Measurements from ENCODE around the gene WNK2. TPM values are rescaled to one million over a fixed set of nuclear protein-coding genes. Genes with fewer than 3 reads are reported as not detected.

Gene WNK2
- total RNA-seq, 2 donors from 2014 or later, result 0.70 to 1.1 TPM

- Mint-ChIP-seq H3K36me3 (ENCODE audit: insufficient read depth in 2 of 2) (no peaks in the 10 kb centered on the region), H3K4me3 (no peak overlapping the region), H3K27me3 (ENCODE audit: low read depth) (no peaks in the 10 kb centered on the region), H3K9me3 (peaks cover 5 to 6% of the 10 kb centered on the region in 2 donors), H3K4me1 (ENCODE audit: low read depth) (peaks cover 5% of the 10 kb centered on the region), H3K27ac (no peak overlapping the region)
- no peak for DNase-seq
- peak in 1 of 2 donors; percentile 11 for ATAC-seq (replicated peaks in 1 of 2)
Observed at GRCh38 chr9:93204470-93205043, 20.6 kb downstream of the WNK2 start.

- ATAC-seq (replicated peaks in 1 of 2) (peak in 1 of 2 donors; percentile 59), DNase-seq (no peak)
- Mint-ChIP-seq H3K4me3 (no peak overlapping the region), H3K27ac (no peak overlapping the region), H3K27me3 (ENCODE audit: low read depth) (no peaks in the 10 kb centered on the region), H3K9me3 (peaks cover 5 to 6% of the 10 kb centered on the region in 2 donors), H3K4me1 (ENCODE audit: low read depth) (peaks cover 5% of the 10 kb centered on the region), H3K36me3 (ENCODE audit: insufficient read depth in 2 of 2) (no peaks in the 10 kb centered on the region)
Observed at GRCh38 chr9:93205045-93205768, 21.3 kb downstream of the WNK2 start.

GRCh38 chr9:93205896-93206575 is 22.1 kb downstream of the WNK2 start:
- ATAC-seq (replicated peaks in 1 of 2), result no peak
- Mint-ChIP-seq H3K9me3 (peaks cover 5 to 6% of the 10 kb centered on the region in 2 donors), H3K36me3 (ENCODE audit: insufficient read depth in 2 of 2) (no peaks in the 10 kb centered on the region), H3K27ac (no peak overlapping the region), H3K4me3 (no peak overlapping the region), H3K27me3 (ENCODE audit: low read depth) (no peaks in the 10 kb centered on the region), H3K4me1 (ENCODE audit: low read depth) (peaks cover 5% of the 10 kb centered on the region)
- no peak for DNase-seq

GRCh38 chr9:93206576-93207155 is 22.7 kb downstream of the WNK2 start:
- Mint-ChIP-seq H3K27me3 (ENCODE audit: low read depth) (no peaks in the 10 kb centered on the region), H3K27ac (no peak overlapping the region), H3K36me3 (ENCODE audit: insufficient read depth in 2 of 2) (no peaks in the 10 kb centered on the region), H3K4me1 (ENCODE audit: low read depth) (peaks cover 5% of the 10 kb centered on the region), H3K4me3 (no peak overlapping the region), H3K9me3 (peaks cover 5 to 6% of the 10 kb centered on the region in 2 donors)
- no peak for ATAC-seq (replicated peaks in 1 of 2)
- no peak for DNase-seq

GRCh38 chr9:93207326-93207814 is 23.4 kb downstream of the WNK2 start:
- ATAC-seq (replicated peaks in 1 of 2), result no peak
- Mint-ChIP-seq H3K4me3 (no peak overlapping the region), H3K4me1 (ENCODE audit: low read depth) (peaks cover 5% of the 10 kb centered on the region), H3K36me3 (ENCODE audit: insufficient read depth in 2 of 2) (no peaks in the 10 kb centered on the region), H3K27ac (no peak overlapping the region), H3K9me3 (peaks cover 5 to 6% of the 10 kb centered on the region in 2 donors), H3K27me3 (ENCODE audit: low read depth) (no peaks in the 10 kb centered on the region)
- no peak for DNase-seq

DNA sequence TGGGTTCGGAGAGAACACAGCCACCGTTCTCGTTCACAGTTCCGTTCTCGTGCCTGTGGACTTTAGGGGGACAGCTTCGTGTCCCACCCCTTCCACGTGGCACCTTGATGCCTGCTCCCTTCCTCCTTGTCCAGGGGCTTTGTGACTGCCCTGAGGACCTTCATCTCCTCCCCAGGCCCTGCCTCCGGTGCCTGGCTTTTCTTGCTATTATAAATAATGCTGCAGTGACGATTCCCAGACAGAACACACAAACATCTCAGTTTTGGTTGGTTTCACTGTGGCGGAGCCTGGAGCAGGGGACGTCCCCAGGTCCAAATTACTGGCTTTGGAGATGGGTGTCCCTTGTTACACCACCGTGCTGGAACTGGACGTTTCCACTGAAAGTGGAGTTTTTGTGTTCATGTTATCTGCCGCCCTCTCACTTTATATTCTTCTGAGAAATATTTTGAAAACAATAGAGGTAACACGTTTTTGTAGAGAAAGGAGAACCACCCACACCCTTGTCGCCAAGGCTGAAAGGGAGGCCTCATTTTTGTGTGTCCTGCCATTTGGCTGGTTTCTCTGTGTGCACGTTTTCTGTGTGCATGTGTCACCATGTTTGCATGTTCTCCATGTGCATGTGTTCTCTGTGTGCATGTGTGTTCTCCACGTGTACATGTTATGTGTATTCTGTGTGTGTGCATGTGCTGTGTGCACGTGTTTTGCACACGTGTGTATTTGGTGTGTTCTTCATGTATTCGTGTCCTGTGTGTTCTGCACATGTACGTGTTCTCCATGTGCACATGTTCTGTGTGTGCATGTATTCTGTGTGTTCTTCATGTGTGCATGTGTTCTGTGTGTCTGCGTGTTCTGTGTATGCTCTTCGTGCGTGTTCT is 24.2 kb downstream of the WNK2 start:
- Mint-ChIP-seq H3K36me3 (ENCODE audit: insufficient read depth in 2 of 2) (no peaks in the 10 kb centered on the region), H3K4me1 (ENCODE audit: low read depth) (peaks cover 5% of the 10 kb centered on the region), H3K27me3 (ENCODE audit: low read depth) (no peaks in the 10 kb centered on the region), H3K4me3 (no peak overlapping the region), H3K9me3 (peaks cover 5 to 6% of the 10 kb centered on the region in 2 donors), H3K27ac (no peak overlapping the region)
- no peak for ATAC-seq (replicated peaks in 1 of 2)
- DNase-seq, result no peak

- no peak overlapping the region for H3K27ac Mint-ChIP-seq
- peaks cover 5 to 6% of the 10 kb centered on the region in 2 donors for H3K9me3 Mint-ChIP-seq
- no peaks in the 10 kb centered on the region for H3K36me3 Mint-ChIP-seq (ENCODE audit: insufficient read depth in 2 of 2)
Observed at GRCh38 chr9:93209097-93209496, 25.2 kb downstream of the WNK2 start.

DNA sequence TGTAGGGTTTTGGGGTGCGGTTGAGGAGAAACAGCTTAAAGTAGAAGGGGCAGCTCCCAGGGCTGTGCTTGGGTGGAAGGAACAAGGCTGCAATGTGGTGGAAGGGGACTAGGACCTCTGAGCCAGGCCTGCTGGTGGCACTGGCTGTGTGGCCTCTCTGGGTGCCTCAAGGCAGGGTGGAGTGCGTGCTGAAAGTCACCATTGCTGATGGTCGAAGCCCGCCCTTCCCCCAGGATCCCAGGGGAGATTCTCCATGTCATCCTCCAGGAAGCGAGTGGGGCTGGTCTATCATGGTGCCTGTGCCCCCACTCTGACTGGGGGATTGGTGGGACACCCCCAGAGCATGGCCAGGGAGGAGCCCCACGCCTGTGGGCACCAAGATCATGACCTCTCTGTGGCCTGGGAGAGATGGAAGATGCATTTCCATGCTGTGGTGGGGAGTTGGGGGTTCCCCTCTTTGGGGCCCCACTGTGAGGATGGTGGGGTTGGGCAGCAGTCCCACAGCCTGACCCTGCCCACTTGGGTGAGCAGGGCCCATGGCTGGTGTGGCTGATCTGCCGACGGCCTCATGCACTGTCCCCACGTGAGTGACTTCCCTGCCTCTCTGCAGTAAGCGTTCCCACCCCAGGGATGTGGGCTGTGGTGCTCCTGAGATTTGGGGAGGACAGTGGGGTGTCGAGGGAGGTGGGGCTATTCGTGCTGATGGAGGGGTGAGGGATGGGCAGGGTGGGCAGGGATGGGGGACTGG is 25.8 kb downstream of the WNK2 start:
- H3K27ac Mint-ChIP-seq, result no peak overlapping the region
- no peaks in the 10 kb centered on the region for H3K36me3 Mint-ChIP-seq (ENCODE audit: insufficient read depth in 2 of 2)

More at GRCh38 chr9:93209097-93209496, 25.2 kb downstream of the WNK2 start:
- Mint-ChIP-seq H3K4me3 (no peak overlapping the region), H3K4me1 (ENCODE audit: low read depth) (peaks cover 5% of the 10 kb centered on the region), H3K27me3 (ENCODE audit: low read depth) (no peaks in the 10 kb centered on the region)
- DNase-seq (no peak), ATAC-seq (replicated peaks in 1 of 2) (no peak)

DNA sequence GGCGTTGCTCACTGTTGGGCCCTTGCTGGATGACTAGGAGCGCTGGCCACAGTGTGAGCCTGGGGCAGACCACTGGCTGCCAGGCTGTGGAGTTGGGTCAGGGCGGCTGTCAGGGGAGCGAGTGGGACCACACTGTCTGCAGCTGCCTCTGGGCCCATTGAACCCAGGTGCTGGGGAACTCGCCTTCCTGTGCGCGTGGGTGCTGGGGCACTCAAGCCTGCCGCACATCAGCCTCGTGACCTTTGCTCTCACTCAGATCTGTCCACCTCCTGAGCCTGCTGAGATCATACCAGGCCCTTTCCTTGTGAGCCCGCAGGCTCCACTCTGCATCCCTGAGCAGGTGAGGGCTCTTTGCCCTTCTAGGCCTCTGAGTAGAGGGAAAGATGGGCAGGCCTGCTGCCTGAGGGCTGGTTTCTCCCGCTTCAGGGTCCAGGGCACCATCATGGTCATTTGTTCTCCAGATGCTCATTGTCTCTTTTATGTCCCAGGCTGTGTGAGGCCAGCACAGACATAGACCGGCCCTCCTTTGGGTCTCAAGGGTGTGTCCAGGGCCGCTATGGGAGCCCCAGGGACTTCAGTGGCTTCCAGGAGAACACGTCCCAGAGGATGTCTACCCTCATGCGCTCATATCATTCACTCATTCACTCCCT is 26.5 kb downstream of the WNK2 start:
- DNase-seq (no peak), ATAC-seq (replicated peaks in 1 of 2) (no peak)
- Mint-ChIP-seq H3K27ac (no peak overlapping the region), H3K27me3 (ENCODE audit: low read depth) (no peaks in the 10 kb centered on the region), H3K36me3 (ENCODE audit: insufficient read depth in 2 of 2) (peaks cover 0 to 2% of the 10 kb centered on the region in 2 donors), H3K4me3 (no peak overlapping the region), H3K9me3 (peaks cover 5 to 7% of the 10 kb centered on the region in 2 donors), H3K4me1 (ENCODE audit: low read depth) (no peaks in the 10 kb centered on the region)

More for the DNA sequence above, 25.8 kb downstream of the WNK2 start:
- no peak overlapping the region for H3K4me3 Mint-ChIP-seq
- H3K4me1 Mint-ChIP-seq (ENCODE audit: low read depth), result peaks cover 2% of the 10 kb centered on the region
- peaks cover 5 to 6% of the 10 kb centered on the region in 2 donors for H3K9me3 Mint-ChIP-seq
- H3K27me3 Mint-ChIP-seq (ENCODE audit: low read depth), result no peaks in the 10 kb centered on the region
- DNase-seq, result no peak
- no peak for ATAC-seq (replicated peaks in 1 of 2)

DNA sequence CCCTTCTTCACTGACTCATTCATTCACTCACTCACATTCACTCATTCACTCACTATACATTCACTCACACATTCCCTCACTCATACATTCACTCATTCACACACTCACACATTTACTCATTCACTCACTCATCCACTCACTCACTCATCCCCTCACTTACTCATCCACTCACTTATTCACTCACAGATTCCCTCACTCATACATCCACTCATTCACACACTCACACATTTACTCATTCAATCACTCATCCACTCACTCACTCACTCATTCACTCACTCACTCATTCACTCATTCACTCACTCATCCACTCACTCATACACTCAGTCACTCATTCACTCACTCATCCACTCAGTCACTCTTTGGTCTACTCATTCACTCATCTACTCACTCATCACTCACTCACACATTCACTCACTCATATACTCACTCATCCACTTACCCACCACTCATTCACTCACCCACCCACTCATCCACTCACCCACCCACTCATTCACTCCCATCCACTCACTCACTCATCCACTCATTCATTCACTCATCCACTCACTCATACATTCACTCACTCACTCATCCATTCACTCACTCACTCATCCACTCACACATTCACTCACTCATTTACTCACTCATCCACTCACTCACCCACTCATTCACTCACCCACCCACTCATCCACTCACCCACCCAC is 27.2 kb downstream of the WNK2 start:
- ATAC-seq (replicated peaks in 1 of 2), result peak; percentile 60 to 72
- DNase-seq, result no peak
- peaks cover 5 to 8% of the 10 kb centered on the region in 2 donors for H3K9me3 Mint-ChIP-seq
- no peak overlapping the region for H3K27ac Mint-ChIP-seq
- H3K4me1 Mint-ChIP-seq (ENCODE audit: low read depth), result no peaks in the 10 kb centered on the region
- H3K36me3 Mint-ChIP-seq (ENCODE audit: insufficient read depth in 2 of 2), result peaks cover 0 to 6% of the 10 kb centered on the region in 2 donors
- no peaks in the 10 kb centered on the region for H3K27me3 Mint-ChIP-seq (ENCODE audit: low read depth)
- H3K4me3 Mint-ChIP-seq, result no peak overlapping the region

DNA sequence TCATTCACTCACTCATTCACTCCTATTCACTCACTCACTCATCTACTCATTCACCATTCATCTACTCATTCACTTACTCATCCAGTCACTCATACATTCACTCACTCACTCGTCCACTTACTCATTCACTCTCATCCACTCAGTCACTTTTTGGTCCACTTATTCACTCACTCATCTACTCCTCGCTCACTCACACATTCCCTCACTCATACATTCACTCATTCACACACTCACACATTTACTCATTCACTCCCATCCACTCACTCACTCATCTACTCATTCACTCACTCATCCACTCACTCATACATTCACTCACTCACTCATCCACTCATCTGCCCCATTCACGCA is 27.7 kb downstream of the WNK2 start:
- DNase-seq (no peak), ATAC-seq (replicated peaks in 1 of 2) (peak; percentile 44 to 55)
- H3K36me3 Mint-ChIP-seq (ENCODE audit: insufficient read depth in 2 of 2), result peaks cover 0 to 6% of the 10 kb centered on the region in 2 donors
- H3K4me1 Mint-ChIP-seq (ENCODE audit: low read depth), result no peaks in the 10 kb centered on the region
- H3K4me3 Mint-ChIP-seq, result no peak overlapping the region
- H3K27ac Mint-ChIP-seq, result no peak overlapping the region
- peaks cover 5 to 8% of the 10 kb centered on the region in 2 donors for H3K9me3 Mint-ChIP-seq
- H3K27me3 Mint-ChIP-seq (ENCODE audit: low read depth), result no peaks in the 10 kb centered on the region
